MM.1S (cell line): ENCODE data around the gene LIPG.

Experiments used
- DNase-seq: peaks from one replicate; pipeline ENCODE4 v3.0.0-alpha.2; 2015
- H2AFZ ChIP-seq: fragments of 300-600 bp; sonication (generic); 2 replicates; pipeline ENCODE4 v1.6.0; 2016; ENCODE audit warnings: antibody characterized with exemption, low read length
- H3F3A ChIP-seq: fragments of 300-600 bp; sonication (generic); 2 replicates; pipeline ENCODE4 v1.6.1; 2016; ENCODE audit warnings: mild to moderate bottlenecking, antibody characterized with exemption, low read length, moderate library complexity, mixed read lengths; ENCODE audit not compliant: insufficient read depth
- H3K27ac ChIP-seq: fragments of 300-600 bp; sonication (generic); 2 replicates; pipeline ENCODE4 v1.5.1; 2016; ENCODE audit warnings: mild to moderate bottlenecking, low read length
- H3K27me3 ChIP-seq: fragments of 300-600 bp; sonication (generic); replicated peaks from 2 replicates; pipeline ENCODE4 v1.6.0; 2016; ENCODE audit warnings: low read length; ENCODE audit not compliant: insufficient read depth
- H3K36me3 ChIP-seq: fragments of 300-600 bp; sonication (generic); replicated peaks from 2 replicates; pipeline ENCODE4 v1.6.1; 2016; ENCODE audit warnings: mild to moderate bottlenecking, low read length, mixed read lengths; ENCODE audit not compliant: insufficient read depth
- H3K4me1 ChIP-seq: fragments of 300-600 bp; sonication (generic); 2 replicates; pipeline ENCODE4 v1.6.1; 2016; ENCODE audit warnings: low read length, mixed read lengths
- H3K4me2 ChIP-seq: fragments of 300-600 bp; sonication (generic); 2 replicates; pipeline ENCODE4 v1.6.0; 2016; ENCODE audit warnings: low read depth, low read length
- H3K4me3 ChIP-seq: fragments of 300-600 bp; sonication (generic); 2 replicates; pipeline ENCODE4 v1.5.1; 2016; ENCODE audit warnings: low read length, mixed read lengths
- H3K79me2 ChIP-seq: fragments of 300-600 bp; sonication (generic); 2 replicates; pipeline ENCODE4 v1.6.1; 2016; ENCODE audit warnings: mixed run types, low read length, mixed read lengths
- H3K9ac ChIP-seq: fragments of 300-600 bp; sonication (generic); 2 replicates; pipeline ENCODE4 v1.6.1; 2016; ENCODE audit warnings: low read length, mixed read lengths
- H3K9me2 ChIP-seq: fragments of 300-600 bp; sonication (generic); replicated peaks from 2 replicates; pipeline ENCODE4 v1.6.1; 2016; ENCODE audit warnings: mild to moderate bottlenecking, low read length, mixed read lengths; ENCODE audit not compliant: insufficient read depth
- H3K9me3 ChIP-seq: fragments of 300-600 bp; sonication (generic); replicated peaks from 2 replicates; pipeline ENCODE4 v1.6.1; 2016; ENCODE audit warnings: mild to moderate bottlenecking, low read length, mixed read lengths; ENCODE audit not compliant: insufficient read depth
- H4K20me1 ChIP-seq: fragments of 300-600 bp; sonication (generic); 2 replicates; pipeline ENCODE4 v1.6.1; 2016; ENCODE audit warnings: mild to moderate bottlenecking, low read length, moderate library complexity, mixed read lengths; ENCODE audit not compliant: insufficient read depth
- EZH2 ChIP-seq: fragments of 300-600 bp; sonication (generic); optimal IDR thresholded peaks from 2 replicates; pipeline ENCODE3; 2017; ENCODE audit warnings: low read depth, mild to moderate bottlenecking, antibody characterized with exemption, low read length, mixed read lengths
- EZH2phosphoT487 ChIP-seq: fragments of 300-600 bp; sonication (generic); IDR thresholded peaks from 2 replicates; pipeline ENCODE4 v1.6.1; 2018; ENCODE audit warnings: antibody characterized with exemption, low read length
- TF ChIP-seq, protein P1 (sequence below): fragments of 300-600 bp; sonication (generic); IDR thresholded peaks from 2 replicates; pipeline ENCODE4 v1.5.1; 2016; ENCODE audit warnings: antibody characterized with exemption, low read length, mixed read lengths

LIPG gene

DNA sequence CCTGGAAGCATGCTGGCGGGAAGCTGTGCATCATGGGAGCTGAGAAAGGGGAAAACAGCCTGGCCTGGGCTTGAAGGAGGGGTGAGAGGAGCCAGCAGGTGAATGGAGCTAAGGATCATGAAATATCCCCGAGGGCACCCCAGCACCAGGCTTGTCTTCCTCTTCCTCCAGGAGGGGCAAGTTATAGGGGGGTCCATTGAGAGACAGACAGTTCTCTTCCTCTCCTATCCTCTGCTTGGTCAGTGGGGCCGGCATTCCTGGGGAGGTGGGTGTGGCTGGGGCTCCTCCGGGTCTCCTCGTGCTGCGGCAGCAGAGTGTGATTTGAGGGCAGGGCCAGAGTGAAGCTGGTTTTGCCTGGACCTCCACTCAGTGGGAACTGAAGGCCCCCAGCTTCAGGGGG is 78.9 kb downstream of the LIPG start:
- Histone ChIP-seq H3K27me3 (no peaks in the 10 kb centered on the region), H4K20me1 (no peaks in the 10 kb centered on the region), H3K36me3 (no peaks in the 10 kb centered on the region), H2AFZ (no peak overlapping the region), H3F3A (no peaks in the 10 kb centered on the region), H3K4me1 (no peaks in the 10 kb centered on the region), H3K9ac (no peak overlapping the region), H3K27ac (no peak overlapping the region), H3K79me2 (no peaks in the 10 kb centered on the region), H3K9me3 (no peaks in the 10 kb centered on the region), H3K4me3 (no peak overlapping the region), H3K4me2 (no peak overlapping the region), H3K9me2 (no peaks in the 10 kb centered on the region)
- TF ChIP-seq, protein P1, sequence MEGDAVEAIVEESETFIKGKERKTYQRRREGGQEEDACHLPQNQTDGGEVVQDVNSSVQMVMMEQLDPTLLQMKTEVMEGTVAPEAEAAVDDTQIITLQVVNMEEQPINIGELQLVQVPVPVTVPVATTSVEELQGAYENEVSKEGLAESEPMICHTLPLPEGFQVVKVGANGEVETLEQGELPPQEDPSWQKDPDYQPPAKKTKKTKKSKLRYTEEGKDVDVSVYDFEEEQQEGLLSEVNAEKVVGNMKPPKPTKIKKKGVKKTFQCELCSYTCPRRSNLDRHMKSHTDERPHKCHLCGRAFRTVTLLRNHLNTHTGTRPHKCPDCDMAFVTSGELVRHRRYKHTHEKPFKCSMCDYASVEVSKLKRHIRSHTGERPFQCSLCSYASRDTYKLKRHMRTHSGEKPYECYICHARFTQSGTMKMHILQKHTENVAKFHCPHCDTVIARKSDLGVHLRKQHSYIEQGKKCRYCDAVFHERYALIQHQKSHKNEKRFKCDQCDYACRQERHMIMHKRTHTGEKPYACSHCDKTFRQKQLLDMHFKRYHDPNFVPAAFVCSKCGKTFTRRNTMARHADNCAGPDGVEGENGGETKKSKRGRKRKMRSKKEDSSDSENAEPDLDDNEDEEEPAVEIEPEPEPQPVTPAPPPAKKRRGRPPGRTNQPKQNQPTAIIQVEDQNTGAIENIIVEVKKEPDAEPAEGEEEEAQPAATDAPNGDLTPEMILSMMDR: no peak
- TF ChIP-seq EZH2: no peak
- no peak for TF ChIP-seq EZH2phosphoT487
- DNase-seq: no peak

DNA sequence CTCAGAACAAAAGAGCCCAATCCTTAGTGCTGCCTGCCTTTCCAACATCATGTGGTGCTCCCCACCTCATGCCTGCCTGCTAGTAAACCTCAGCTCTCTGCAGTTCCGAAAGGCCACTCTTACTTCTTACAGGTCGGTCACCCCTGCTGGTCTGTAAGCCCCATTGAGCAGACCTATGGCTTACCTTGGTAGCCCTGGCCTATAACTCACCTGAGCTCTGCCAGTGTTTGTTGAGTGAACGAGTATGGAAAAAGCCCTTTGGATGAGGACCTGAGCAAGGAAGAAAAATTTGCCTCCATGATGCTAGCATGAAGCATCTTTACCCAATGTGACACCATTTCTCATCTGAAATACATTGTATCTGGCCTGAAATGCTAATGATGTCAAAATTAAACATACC is 83.3 kb downstream of the LIPG start:
- no peaks in the 10 kb centered on the region for H3K79me2 ChIP-seq
- TF ChIP-seq EZH2phosphoT487 (no peak), EZH2 (no peak)
- TF ChIP-seq, protein P1: no peak
- no peaks in the 10 kb centered on the region for H3K9me2 ChIP-seq
- no peaks in the 10 kb centered on the region for H3F3A ChIP-seq
- no peak overlapping the region for H3K4me3 ChIP-seq
- no peak for DNase-seq
- H3K4me1 ChIP-seq: no peaks in the 10 kb centered on the region
- H3K9me3 ChIP-seq: no peaks in the 10 kb centered on the region
- no peaks in the 10 kb centered on the region for H3K36me3 ChIP-seq
- H3K27me3 ChIP-seq: no peaks in the 10 kb centered on the region
- H2AFZ ChIP-seq: no peak overlapping the region
- H3K27ac ChIP-seq: no peak overlapping the region
- no peaks in the 10 kb centered on the region for H4K20me1 ChIP-seq
- no peak overlapping the region for H3K9ac ChIP-seq
- H3K4me2 ChIP-seq: no peak overlapping the region

DNA sequence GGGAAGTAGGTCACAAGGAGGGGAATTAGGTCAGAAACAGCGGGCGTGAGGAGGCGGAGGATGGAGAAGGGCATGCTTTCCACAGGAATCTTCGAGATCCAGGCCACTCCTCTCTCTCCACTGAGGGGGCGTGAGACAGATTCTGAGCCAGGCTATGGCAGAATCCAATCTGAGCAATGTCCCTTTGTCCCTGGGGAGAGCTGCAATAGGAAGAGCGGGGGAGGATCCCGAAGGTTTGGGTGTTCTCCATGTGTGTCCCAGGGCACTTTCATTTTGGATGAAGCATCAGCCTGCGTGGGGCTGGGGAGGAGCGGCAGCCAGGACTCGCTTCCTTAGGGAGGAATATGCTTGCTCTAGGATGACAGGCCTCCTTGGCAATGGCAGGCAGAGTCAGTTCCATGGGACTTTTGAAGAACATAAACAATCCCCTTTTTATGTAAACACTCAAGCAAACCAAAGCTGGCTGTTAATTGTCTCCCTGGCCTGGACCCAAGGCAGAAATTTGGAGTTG is 84.0 kb downstream of the LIPG start:
- H3F3A ChIP-seq: no peaks in the 10 kb centered on the region
- H3K9me2 ChIP-seq: no peaks in the 10 kb centered on the region
- H3K4me3 ChIP-seq: no peak overlapping the region
- H3K9me3 ChIP-seq: no peaks in the 10 kb centered on the region
- no peak overlapping the region for H2AFZ ChIP-seq
- H4K20me1 ChIP-seq: no peaks in the 10 kb centered on the region
- no peak for DNase-seq
- no peak overlapping the region for H3K27ac ChIP-seq
- no peak for TF ChIP-seq EZH2phosphoT487
- TF ChIP-seq EZH2: no peak
- TF ChIP-seq, protein P1: no peak
- no peak overlapping the region for H3K9ac ChIP-seq
- H3K27me3 ChIP-seq: no peaks in the 10 kb centered on the region
- no peak overlapping the region for H3K4me2 ChIP-seq
- H3K4me1 ChIP-seq: no peaks in the 10 kb centered on the region
- H3K79me2 ChIP-seq: no peaks in the 10 kb centered on the region
- H3K36me3 ChIP-seq: no peaks in the 10 kb centered on the region
